GM21825 (cell line): ENCODE data around the gene DGKE.

Experiments used
- ATAC-seq: cut with Tn5 transposase; IDR thresholded peaks from one replicate; pipeline ENCODE4 v1.9.1; 2021; ENCODE audit warnings: mild to moderate bottlenecking, moderate library complexity; ENCODE audit not compliant: unreplicated experiment

The DGKE gene

DNA sequence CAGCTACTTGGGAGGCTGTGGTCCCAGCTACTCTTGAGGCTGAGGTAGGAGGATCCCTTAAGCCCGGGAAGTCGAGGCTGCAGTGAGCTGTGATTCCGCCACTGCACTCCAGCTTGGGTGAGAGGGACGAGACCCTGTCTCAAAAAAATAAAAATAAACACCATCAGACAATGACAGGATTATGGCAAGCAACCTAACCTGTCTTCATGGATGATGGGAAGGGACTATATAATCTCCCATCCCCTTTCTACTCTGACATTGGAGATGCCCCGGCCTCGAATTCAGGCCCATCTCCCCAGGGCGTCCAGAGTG lies 79.0 kb downstream of the DGKE start:
- no peak for ATAC-seq

DNA sequence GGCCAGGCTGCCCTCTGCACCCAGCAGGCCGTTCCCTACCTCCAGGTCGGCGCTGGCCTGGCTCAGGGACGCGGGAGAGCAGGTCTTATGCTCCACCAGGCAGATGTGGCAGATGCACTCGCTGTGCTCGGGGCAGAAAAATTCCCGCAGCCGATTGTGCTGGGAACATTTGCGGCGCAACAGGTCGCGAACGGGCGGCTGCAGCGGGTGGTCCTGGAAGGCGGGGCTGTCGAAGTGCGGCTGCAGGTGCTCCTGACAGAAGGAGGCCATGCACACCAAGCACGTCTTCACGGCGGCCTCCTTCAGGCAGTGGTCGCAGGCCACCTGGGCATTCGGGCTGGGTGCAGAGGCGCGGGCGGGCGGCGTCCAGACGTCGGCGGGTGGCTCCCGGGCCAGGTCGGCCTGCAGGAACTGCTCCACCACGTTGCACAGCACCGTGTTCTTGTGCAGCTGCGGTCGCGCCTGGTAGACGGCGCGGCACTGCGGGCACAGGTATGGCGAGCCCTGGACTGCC lies 79.5 kb downstream of the DGKE start:
- ATAC-seq, result peak; percentile 34

DNA sequence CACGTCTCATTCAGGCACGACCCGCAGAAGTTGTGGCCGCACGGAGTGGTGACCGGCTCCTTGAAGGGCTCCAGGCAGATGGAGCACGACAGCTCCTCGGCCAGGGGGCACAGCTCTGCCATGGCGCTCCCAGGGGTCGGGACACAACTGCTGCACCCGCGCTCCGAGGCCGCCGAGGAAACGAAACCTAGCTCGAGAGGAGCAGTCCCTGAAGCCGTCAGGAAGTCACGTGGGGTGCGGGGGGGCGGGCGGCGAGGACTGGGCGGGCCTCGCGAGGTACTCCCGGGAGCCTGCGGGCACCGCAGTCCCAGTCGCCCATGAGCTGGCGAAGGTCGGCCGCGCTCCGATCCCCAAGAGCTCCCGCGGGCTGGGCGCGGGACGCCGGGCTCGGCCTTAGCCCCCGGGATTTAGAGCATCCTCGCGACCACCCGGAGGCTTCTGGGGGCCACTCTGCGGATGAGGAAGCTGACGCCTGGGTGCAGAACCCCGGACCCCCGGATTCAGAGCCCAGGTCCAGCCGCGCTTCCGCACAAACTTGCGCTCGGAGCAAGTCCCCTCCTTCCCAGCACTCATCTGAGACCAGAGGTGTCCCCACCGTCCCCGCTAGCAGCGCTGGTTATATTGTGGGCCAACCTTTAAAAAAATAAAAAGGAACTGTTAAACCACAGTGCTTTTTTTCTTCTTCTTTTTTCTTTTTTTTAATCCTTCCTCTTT lies 80.1 kb downstream of the DGKE start, which contains the start of gene TRIM25:
TSS of gene TRIM25 (minus strand) at position 183 of the 714 bp plus-strand sequence. CDS start at position 122, 61 bp downstream.
- peak; percentile 62 for ATAC-seq

DNA sequence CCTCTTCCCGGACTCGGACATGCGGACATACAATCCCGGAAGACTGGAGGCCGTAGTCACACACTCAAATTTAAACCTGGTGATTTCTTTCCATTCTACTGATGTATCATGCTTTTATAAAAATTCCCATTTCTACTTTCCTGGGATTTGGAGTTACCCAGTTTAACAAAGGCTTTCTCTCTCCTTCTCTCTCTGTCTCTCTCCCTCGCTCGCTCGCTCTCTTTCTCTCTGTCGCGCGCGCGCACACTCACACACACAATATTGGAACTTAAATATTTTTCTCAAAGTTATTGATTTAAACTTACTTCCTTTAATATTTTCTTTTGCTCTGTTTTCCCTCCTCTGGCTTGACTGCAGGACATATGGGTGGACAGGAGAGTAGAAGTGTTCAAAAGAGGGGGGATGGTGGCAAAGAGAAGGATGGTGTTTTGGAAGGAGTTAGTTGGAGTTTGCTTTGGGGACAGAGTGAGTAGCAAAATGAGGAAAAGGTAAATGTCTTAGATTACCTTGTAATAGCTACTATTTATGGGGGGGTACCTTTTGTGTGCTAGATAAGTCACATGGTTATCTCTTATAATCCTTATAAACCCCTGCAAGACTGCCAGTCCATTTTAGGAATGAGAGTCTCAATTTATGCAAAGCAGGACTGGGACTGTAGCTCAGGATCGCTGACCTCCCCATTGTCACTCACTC lies 80.8 kb downstream of the DGKE start:
- no peak for ATAC-seq

DNA sequence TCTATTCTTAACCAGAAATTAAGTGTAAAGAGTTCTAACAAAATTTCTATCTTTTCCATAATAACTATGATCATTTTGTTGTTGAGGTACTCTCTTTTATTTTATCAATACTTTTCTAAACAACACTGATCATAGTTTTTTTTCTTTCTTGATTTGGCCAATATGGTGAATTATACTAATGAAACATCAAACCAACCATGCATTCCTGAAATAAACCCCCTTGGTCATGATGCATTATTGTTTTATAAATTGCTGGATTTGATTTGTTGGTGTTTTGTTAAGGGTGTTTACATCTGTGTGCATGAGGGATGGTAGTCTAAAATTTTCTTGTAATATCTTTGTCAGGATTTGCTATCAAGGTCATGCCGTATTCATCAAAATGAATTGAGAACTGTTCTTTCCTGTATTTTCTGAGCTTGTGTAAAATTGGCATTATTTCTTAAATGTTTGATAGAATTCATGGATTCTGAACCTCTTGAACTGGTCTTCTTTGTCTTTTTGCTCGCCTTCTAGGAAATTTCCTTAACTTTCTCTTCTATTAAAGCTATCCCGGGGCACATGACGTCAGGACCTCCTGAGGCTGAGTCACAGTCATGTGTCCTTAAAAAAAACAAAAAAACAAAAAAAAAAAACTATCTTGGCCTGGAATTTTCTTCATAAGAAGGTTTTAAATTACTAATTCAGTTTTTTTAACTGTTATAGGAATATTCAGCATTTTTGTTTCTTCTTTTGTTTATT lies 83.8 kb downstream of the DGKE start:
- ATAC-seq, result no peak

DNA sequence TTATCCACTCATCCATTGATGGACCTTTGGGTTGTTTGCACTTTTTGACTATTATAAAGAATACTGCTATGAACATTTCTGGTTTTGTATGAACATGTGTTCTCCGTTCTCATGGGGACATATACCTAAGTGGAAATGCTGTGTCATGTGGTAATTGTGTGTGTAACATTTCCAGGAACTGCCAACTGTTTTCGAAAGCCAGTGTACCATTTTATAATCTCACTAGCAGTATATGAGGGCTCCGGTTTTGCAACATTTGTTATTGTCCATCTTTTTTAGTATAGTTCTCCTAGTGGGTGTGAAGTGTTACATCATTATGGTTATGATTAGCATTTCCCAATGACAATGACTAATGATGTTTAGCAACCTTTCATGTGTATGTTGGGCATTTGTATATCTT lies 85.0 kb downstream of the DGKE start:
- ATAC-seq, result no peak
